ENCODE data around the gene STMN3. TPM values are rescaled to one million over a fixed set of nuclear protein-coding genes. Genes with fewer than 3 reads are reported as not detected.
A peak's percentile ranks its signal among the peaks of the same experiment; 100 is the strongest.

STMN3 gene
- total RNA-seq, 1 experiment from 2014 or later: 15.8 TPM

DNA sequence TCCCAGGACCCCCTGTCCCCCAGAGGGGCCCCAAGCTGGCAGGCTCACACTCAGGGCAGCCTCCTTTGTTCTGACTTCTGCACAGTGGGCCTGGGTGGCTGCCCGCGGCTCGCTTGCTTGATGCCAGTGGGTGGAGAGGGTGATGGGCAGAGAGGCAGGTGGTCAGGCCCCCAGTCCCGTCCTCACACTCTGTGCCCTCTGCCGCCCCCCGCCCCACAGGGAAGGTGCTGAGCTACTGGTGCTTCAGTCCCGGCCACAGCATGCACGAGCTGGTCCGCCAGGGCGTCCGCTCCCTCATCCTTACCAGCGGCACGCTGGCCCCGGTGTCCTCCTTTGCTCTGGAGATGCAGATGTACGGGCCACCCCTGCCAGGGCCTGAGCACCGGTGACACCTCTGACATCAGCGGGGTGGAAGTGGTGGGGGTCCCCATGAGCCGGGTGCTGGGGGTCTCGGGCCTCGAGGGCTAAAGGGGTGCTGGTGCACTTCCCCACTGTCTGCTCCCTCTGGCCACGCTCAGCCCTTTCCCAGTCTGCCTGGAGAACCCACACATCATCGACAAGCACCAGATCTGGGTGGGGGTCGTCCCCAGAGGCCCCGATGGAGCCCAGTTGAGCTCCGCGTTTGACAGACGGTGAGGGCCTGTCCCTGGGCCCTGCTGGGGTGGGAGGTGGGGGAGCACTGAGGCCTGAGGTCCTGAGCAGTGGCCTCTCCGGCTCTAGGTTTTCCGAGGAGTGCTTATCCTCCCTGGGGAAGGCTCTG is 34.4 kb upstream of the STMN3 start:
- TF ChIP-seq, protein P1, sequence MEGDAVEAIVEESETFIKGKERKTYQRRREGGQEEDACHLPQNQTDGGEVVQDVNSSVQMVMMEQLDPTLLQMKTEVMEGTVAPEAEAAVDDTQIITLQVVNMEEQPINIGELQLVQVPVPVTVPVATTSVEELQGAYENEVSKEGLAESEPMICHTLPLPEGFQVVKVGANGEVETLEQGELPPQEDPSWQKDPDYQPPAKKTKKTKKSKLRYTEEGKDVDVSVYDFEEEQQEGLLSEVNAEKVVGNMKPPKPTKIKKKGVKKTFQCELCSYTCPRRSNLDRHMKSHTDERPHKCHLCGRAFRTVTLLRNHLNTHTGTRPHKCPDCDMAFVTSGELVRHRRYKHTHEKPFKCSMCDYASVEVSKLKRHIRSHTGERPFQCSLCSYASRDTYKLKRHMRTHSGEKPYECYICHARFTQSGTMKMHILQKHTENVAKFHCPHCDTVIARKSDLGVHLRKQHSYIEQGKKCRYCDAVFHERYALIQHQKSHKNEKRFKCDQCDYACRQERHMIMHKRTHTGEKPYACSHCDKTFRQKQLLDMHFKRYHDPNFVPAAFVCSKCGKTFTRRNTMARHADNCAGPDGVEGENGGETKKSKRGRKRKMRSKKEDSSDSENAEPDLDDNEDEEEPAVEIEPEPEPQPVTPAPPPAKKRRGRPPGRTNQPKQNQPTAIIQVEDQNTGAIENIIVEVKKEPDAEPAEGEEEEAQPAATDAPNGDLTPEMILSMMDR (conservative IDR thresholded peaks at IDR 0.05; ENCODE audit: low read depth, low read length): no peak
- no peak for TF ChIP-seq EZH2phosphoT487 (IDR thresholded peaks at IDR 0.05; ENCODE audit: borderline replicate concordance, low read length)
- TF ChIP-seq EZH2 (IDR thresholded peaks at IDR 0.05; ENCODE audit: low read length, unreplicated experiment): no peak
- no TSS peak for BruUV-seq (replicated peaks)
- intact Hi-C loops (cut with micrococcal nuclease): no loop called here
- no peaks in the 10 kb centered on the region; the same call in 1 of the 2 replicates for H3K36me3 ChIP-seq (ENCODE audit: low read depth, low read length)
- no peak overlapping the region for H3K27ac ChIP-seq (ENCODE audit: low read length)
- no peak overlapping the region for H3K9ac ChIP-seq (ENCODE audit: low read length)
- no peak for DNase-seq
- peaks cover 22% of the 10 kb centered on the region for H3K4me1 ChIP-seq (ENCODE audit: insufficient read depth, low read length)
- ChIA-PET CTCF (interaction anchor here (0.6 to 0.8 kb wide), 2 partner anchors 29 to 46 kb away, joined by 3 to 6 read pairs; no protein-coding TSS in a partner anchor), POLR2A (ENCODE audit: unreplicated experiment) (interaction anchor here (0.6 kb wide), 1 partner anchor 46 kb away, joined by 4 read pairs; no protein-coding TSS in a partner anchor)
- no peak for ATAC-seq
- H3K4me2 ChIP-seq (ENCODE audit: low read length): no peak overlapping the region
- no peaks in the 10 kb centered on the region for H3F3A ChIP-seq (ENCODE audit: low read length, unreplicated experiment)
- H2AFZ ChIP-seq (ENCODE audit: low read length): no peak overlapping the region
- H3K27me3 ChIP-seq (ENCODE audit: low read length): no peaks in the 10 kb centered on the region
- no peaks in the 10 kb centered on the region for H4K20me1 ChIP-seq (ENCODE audit: low read length)
- H3K9me2 ChIP-seq (replicated peaks; ENCODE audit: low read length): no peaks in the 10 kb centered on the region
- H3K4me3 ChIP-seq (ENCODE audit: low read length): no peak overlapping the region
- H3K9me3 ChIP-seq (ENCODE audit: low read length): no peaks in the 10 kb centered on the region
- peaks cover 7% of the 10 kb centered on the region for H3K79me2 ChIP-seq (ENCODE audit: low read length)

DNA sequence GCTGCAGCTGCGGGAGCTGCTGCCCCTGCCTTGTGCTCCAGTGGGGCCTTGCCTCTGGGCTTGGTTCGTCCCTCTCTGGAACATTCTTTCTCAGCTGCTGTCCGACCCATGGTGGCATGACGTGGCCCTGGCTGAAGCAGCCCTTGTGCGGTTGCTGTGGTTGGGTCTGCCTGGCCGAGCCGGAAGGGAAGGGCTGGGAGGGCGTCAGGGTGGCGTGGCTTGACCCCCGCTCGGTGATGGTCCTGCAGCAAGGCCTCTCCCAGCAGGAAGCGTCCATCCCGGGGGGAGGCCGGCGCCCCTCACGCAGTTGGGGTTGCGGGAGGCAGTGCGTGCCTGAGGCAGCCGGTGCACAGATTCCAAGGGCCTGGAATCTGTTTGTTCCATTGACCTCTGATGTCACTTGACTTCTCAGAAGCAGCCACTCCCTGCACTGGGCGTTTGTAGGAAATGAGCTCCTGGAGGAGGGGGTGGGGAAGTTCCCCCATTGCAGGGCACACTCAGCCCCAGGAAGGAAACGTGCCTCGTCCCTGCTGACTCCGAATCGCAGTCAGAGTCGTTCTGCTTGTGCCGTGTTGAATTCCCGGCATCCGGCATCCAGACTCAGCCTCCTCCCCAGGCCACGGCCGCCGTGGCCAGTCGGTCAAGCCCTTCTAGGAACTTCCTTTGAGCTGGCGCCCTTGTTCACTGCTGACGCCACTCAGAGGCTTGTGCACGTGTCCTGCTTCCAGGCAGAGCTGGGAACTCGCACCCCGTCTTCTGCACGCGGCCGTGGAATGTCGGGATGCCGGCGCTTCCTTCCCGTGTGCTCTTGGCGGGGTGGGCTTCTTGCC is 33.5 kb upstream of the STMN3 start:
- H3K27ac ChIP-seq (ENCODE audit: low read length): peak overlapping the region; percentile 26
- ATAC-seq: peak; percentile 14
- no TSS peak for BruUV-seq (replicated peaks)
- ChIA-PET CTCF (interaction anchor here (0.6 to 0.8 kb wide), 2 partner anchors 28 to 45 kb away, joined by 3 to 6 read pairs; no protein-coding TSS in a partner anchor), POLR2A (ENCODE audit: unreplicated experiment) (interaction anchor here (0.6 kb wide), 2 partner anchors 45 to 72 kb away, joined by 4 to 5 read pairs; no protein-coding TSS in a partner anchor)
- no peaks in the 10 kb centered on the region for H3K9me2 ChIP-seq (replicated peaks; ENCODE audit: low read length)
- H3K36me3 ChIP-seq (ENCODE audit: low read depth, low read length): peaks cover 2% of the 10 kb centered on the region
- H3K4me2 ChIP-seq (ENCODE audit: low read length): no peak overlapping the region
- no peaks in the 10 kb centered on the region for H4K20me1 ChIP-seq (ENCODE audit: low read length)
- no peak overlapping the region for H3K9ac ChIP-seq (ENCODE audit: low read length)
- H3K4me3 ChIP-seq (ENCODE audit: low read length): no peak overlapping the region
- no peaks in the 10 kb centered on the region for H3K27me3 ChIP-seq (ENCODE audit: low read length)
- H3K4me1 ChIP-seq (ENCODE audit: insufficient read depth, low read length): peaks cover 28% of the 10 kb centered on the region
- intact Hi-C loops (cut with micrococcal nuclease): no loop called here
- no peaks in the 10 kb centered on the region for H3F3A ChIP-seq (ENCODE audit: low read length, unreplicated experiment)
- H2AFZ ChIP-seq (ENCODE audit: low read length): no peak overlapping the region
- TF ChIP-seq, protein P1 (conservative IDR thresholded peaks at IDR 0.05; ENCODE audit: low read depth, low read length): no peak
- no peak for TF ChIP-seq EZH2 (IDR thresholded peaks at IDR 0.05; ENCODE audit: low read length, unreplicated experiment)
- TF ChIP-seq EZH2phosphoT487 (IDR thresholded peaks at IDR 0.05; ENCODE audit: borderline replicate concordance, low read length): no peak
- DNase-seq: peak; percentile 38
- no peaks in the 10 kb centered on the region for H3K9me3 ChIP-seq (ENCODE audit: low read length)
- H3K79me2 ChIP-seq (ENCODE audit: low read length): peaks cover 7% of the 10 kb centered on the region

Measured in PC-3 (cell line).